ENCODE data around the gene ARHGAP27.
"Not testable (repeated sequence)": the region's sequence is repeated elsewhere in the genome, so short reads cannot be mapped to it uniquely, and the experiment has no call there.

DNA sequence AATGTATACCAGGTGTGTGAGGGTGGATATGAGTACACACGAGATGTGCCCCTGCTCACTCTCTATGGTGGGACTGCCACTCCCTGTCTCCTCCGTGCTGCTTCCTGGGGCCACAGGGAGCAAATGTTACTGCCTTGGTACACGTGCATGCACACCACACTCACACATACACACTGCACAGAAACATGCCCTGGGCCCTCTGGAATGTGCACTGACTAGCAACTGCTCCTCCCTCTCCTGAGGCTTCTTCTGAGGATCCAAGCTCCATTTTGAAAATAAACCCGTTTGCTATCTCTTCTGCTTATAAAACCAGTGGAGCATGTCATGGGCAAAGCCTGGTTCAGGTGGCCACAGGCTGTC is 36.5 kb upstream of the ARHGAP27 start:
- TF ChIP-seq, protein P1, sequence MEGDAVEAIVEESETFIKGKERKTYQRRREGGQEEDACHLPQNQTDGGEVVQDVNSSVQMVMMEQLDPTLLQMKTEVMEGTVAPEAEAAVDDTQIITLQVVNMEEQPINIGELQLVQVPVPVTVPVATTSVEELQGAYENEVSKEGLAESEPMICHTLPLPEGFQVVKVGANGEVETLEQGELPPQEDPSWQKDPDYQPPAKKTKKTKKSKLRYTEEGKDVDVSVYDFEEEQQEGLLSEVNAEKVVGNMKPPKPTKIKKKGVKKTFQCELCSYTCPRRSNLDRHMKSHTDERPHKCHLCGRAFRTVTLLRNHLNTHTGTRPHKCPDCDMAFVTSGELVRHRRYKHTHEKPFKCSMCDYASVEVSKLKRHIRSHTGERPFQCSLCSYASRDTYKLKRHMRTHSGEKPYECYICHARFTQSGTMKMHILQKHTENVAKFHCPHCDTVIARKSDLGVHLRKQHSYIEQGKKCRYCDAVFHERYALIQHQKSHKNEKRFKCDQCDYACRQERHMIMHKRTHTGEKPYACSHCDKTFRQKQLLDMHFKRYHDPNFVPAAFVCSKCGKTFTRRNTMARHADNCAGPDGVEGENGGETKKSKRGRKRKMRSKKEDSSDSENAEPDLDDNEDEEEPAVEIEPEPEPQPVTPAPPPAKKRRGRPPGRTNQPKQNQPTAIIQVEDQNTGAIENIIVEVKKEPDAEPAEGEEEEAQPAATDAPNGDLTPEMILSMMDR (conservative IDR thresholded peaks at IDR 0.05 in 1 of 2, IDR thresholded peaks at IDR 0.05 in 1 of 2; ENCODE audit: low read depth in 1 of 2, low read length in 2 of 2) = not testable (repeated sequence)
- not testable (repeated sequence) for TF ChIP-seq EZH2 (IDR thresholded peaks at IDR 0.05; ENCODE audit: low read length, missing control alignments)
